Measurements from ENCODE around the gene SLC23A2.

SLC23A2 gene

DNA sequence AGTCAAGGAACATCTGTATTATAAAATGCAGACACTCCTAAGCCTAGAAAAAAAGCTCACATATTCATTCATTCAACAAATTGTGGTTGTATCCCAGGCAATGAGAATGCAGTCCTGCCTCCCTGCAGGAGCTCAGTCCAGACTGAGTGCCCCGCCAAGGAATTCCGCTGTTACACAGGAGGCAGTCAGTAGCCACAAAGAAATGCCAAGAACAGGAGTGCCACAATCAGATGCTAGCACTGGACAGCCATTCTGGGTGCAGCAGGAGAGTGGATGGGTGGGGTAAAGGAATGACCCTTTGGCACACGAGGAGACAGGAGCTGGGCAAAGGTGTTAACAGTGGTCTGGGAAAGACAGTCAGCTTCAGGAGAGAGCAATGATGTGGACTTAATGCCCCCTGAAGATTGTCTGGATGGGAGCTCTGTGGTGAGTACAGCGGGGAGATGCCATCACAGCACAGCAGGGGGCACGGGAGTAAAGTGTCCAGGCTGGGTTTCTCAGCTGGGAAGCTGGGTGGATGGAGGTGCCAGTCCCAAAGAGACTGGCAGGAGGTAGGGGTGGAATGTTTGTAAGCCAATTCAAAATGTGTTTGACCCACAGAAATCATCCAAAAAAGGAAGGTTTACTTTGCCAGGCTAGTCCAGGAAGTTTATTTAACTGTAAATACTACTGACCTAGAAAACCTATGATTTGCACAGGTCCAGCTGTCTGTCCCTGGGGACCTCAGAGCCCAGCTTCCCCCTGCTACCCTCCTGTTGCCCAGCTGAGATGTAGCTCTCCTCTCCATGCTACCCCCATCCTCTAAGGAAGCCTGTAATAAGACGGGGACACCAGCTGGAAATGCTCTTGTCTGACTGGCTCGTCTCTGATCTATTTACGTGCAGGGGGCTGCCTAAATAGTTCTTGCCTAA is 84.1 kb downstream of the SLC23A2 start (continued):
- TF ChIP-seq ZNF23 (tag by site-specific recombination; IDR thresholded peaks at IDR 0.05; ENCODE audit: borderline replicate concordance), result no peak

DNA sequence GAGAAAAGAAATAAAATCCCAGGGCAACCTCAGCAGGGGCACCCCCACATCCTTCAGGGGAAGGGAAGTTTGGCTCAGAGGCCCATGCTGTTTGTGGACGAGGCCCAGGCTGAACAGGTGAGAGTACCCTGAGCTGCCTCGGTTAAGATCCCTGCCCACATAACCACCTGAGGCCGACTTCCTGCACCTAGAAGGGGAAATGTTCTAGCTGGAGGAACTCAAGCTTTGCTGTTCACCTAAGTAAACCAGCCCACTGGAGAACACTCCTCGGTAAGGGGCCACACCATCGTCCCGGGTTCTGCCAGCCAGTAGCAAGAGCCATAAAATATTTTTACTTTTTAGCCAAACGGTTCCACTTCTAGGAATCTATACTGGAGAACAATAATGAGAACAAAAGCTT is 88.2 kb downstream of the SLC23A2 start:
- ChIA-PET CTCF (interaction anchor here (0.6 kb wide), 2 partner anchors 11 to 32 kb away, joined by 3 to 7 read pairs; no protein-coding TSS in a partner anchor), POLR2A (no interaction called here)
- Histone ChIP-seq H3K36me3 (ENCODE audit: control insufficient read depth in 2 of 2, insufficient read depth in 1 of 2, low read length in 2 of 2) (peaks cover 0 to 17% of the 10 kb centered on the region in 2 experiments; a peak in 2 of 3 replicates), H3K4me1 (ENCODE audit: control insufficient read depth, insufficient read depth, low read length) (peaks cover 13% of the 10 kb centered on the region), H3K9me3 (ENCODE audit: control insufficient read depth, insufficient read depth, low read depth, low read length) (no peaks in the 10 kb centered on the region; the same call in 1 of the 2 replicates), H3K27ac (ENCODE audit: extremely low read depth, low read depth, low read length) (no peak overlapping the region), H3K4me3 (ENCODE audit: low read depth, low read length) (no peak overlapping the region)
- no peak for TF ChIP-seq GLI4 (tag by site-specific recombination; IDR thresholded peaks at IDR 0.05)
- TF ChIP-seq, protein P1, sequence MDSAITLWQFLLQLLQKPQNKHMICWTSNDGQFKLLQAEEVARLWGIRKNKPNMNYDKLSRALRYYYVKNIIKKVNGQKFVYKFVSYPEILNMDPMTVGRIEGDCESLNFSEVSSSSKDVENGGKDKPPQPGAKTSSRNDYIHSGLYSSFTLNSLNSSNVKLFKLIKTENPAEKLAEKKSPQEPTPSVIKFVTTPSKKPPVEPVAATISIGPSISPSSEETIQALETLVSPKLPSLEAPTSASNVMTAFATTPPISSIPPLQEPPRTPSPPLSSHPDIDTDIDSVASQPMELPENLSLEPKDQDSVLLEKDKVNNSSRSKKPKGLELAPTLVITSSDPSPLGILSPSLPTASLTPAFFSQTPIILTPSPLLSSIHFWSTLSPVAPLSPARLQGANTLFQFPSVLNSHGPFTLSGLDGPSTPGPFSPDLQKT (IDR thresholded peaks at IDR 0.05; ENCODE audit: borderline replicate concordance, low read depth, low read length), result no peak
- TF ChIP-seq, protein P2, sequence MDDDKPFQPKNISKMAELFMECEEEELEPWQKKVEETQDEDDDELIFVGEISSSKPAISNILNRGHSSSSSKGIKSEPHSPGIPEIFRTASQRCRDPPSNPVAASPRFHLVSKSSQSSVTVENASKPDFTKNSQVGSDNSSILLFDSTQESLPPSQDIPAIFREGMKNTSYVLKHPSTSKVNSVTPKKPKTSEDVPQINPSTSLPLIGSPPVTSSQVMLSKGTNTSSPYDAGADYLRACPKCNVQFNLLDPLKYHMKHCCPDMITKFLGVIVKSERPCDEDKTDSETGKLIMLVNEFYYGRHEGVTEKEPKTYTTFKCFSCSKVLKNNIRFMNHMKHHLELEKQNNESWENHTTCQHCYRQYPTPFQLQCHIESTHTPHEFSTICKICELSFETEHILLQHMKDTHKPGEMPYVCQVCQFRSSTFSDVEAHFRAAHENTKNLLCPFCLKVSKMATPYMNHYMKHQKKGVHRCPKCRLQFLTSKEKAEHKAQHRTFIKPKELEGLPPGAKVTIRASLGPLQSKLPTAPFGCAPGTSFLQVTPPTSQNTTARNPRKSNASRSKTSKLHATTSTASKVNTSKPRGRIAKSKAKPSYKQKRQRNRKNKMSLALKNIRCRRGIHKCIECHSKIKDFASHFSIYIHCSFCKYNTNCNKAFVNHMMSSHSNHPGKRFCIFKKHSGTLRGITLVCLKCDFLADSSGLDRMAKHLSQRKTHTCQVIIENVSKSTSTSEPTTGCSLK (tag by site-specific recombination; IDR thresholded peaks at IDR 0.05), result no peak
- TF ChIP-seq ZNF239 (tag by site-specific recombination; IDR thresholded peaks at IDR 0.05), result no peak
- TF ChIP-seq ZNF155 (tag by site-specific recombination; IDR thresholded peaks at IDR 0.05), result no peak
- TF ChIP-seq, protein P3, sequence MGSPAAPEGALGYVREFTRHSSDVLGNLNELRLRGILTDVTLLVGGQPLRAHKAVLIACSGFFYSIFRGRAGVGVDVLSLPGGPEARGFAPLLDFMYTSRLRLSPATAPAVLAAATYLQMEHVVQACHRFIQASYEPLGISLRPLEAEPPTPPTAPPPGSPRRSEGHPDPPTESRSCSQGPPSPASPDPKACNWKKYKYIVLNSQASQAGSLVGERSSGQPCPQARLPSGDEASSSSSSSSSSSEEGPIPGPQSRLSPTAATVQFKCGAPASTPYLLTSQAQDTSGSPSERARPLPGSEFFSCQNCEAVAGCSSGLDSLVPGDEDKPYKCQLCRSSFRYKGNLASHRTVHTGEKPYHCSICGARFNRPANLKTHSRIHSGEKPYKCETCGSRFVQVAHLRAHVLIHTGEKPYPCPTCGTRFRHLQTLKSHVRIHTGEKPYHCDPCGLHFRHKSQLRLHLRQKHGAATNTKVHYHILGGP (tag by site-specific recombination; IDR thresholded peaks at IDR 0.05), result no peak
- no peak for TF ChIP-seq ZNF140 (tag by site-specific recombination; IDR thresholded peaks at IDR 0.05)

DNA sequence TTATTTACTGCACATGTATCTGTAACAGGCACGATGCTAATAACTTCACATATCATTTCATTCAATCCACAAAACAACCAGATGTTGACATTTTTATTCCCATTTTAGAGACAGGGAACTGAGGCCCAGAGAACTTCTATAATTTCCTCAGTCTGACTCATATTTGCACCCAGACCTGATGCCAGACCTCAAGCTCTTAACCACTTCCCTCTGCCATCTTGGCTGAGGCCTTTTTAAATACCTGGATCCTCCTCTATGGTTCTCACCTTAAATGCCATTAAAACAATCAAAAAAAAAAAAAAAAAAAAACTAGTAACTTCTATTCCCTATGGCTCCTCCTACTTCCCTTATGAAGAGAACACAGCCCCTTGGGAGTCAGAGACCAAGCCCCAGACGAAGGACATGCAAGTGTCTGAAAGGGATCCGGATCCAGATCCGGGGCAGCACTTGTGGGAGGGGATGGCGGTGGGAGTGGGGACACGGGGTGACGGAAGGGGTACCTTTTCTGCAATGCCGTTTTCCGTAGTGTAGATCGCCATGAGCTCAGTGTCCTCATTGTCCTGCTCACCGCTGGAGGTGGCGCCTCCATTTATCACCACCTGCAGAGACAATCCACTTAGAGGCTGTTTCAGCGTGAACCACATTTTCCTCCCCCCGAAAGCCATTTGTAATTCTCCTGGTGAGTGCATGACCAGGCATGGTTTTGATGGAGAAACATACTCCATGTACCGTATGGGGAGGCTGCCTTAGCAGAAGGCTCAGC is 88.7 kb downstream of the SLC23A2 start:
- no peak for TF ChIP-seq BCL11B (tag by site-specific recombination; IDR thresholded peaks at IDR 0.05; ENCODE audit: low read depth)
- no peak for TF ChIP-seq ZNF530 (tag by site-specific recombination; IDR thresholded peaks at IDR 0.05; ENCODE audit: low read depth)
- TF ChIP-seq, protein P4, sequence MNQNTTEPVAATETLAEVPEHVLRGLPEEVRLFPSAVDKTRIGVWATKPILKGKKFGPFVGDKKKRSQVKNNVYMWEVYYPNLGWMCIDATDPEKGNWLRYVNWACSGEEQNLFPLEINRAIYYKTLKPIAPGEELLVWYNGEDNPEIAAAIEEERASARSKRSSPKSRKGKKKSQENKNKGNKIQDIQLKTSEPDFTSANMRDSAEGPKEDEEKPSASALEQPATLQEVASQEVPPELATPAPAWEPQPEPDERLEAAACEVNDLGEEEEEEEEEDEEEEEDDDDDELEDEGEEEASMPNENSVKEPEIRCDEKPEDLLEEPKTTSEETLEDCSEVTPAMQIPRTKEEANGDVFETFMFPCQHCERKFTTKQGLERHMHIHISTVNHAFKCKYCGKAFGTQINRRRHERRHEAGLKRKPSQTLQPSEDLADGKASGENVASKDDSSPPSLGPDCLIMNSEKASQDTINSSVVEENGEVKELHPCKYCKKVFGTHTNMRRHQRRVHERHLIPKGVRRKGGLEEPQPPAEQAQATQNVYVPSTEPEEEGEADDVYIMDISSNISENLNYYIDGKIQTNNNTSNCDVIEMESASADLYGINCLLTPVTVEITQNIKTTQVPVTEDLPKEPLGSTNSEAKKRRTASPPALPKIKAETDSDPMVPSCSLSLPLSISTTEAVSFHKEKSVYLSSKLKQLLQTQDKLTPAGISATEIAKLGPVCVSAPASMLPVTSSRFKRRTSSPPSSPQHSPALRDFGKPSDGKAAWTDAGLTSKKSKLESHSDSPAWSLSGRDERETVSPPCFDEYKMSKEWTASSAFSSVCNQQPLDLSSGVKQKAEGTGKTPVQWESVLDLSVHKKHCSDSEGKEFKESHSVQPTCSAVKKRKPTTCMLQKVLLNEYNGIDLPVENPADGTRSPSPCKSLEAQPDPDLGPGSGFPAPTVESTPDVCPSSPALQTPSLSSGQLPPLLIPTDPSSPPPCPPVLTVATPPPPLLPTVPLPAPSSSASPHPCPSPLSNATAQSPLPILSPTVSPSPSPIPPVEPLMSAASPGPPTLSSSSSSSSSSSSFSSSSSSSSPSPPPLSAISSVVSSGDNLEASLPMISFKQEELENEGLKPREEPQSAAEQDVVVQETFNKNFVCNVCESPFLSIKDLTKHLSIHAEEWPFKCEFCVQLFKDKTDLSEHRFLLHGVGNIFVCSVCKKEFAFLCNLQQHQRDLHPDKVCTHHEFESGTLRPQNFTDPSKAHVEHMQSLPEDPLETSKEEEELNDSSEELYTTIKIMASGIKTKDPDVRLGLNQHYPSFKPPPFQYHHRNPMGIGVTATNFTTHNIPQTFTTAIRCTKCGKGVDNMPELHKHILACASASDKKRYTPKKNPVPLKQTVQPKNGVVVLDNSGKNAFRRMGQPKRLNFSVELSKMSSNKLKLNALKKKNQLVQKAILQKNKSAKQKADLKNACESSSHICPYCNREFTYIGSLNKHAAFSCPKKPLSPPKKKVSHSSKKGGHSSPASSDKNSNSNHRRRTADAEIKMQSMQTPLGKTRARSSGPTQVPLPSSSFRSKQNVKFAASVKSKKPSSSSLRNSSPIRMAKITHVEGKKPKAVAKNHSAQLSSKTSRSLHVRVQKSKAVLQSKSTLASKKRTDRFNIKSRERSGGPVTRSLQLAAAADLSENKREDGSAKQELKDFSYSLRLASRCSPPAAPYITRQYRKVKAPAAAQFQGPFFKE (tag by site-specific recombination; IDR thresholded peaks at IDR 0.05; ENCODE audit: borderline replicate concordance), result no peak
- TF ChIP-seq ZNF558 (tag by site-specific recombination; IDR thresholded peaks at IDR 0.05), result no peak
- no peak for TF ChIP-seq GLIS1 (tag by site-specific recombination; IDR thresholded peaks at IDR 0.05)
- no peak for TF ChIP-seq ZNF157 (tag by site-specific recombination; IDR thresholded peaks at IDR 0.05)
- TF ChIP-seq ZNF585B (tag by site-specific recombination; IDR thresholded peaks at IDR 0.05), result no peak
- Histone ChIP-seq H3K27ac (ENCODE audit: extremely low read depth, low read depth, low read length) (no peak overlapping the region), H3K4me1 (ENCODE audit: control insufficient read depth, insufficient read depth, low read length) (peaks cover 10% of the 10 kb centered on the region), H3K9me3 (ENCODE audit: control insufficient read depth, insufficient read depth, low read depth, low read length) (no peaks in the 10 kb centered on the region; the same call in 1 of the 2 replicates), H3K36me3 (ENCODE audit: control insufficient read depth in 2 of 2, insufficient read depth in 1 of 2, low read length in 2 of 2) (peaks cover 0 to 17% of the 10 kb centered on the region in 2 experiments; a peak in 2 of 3 replicates), H3K4me3 (ENCODE audit: low read depth, low read length) (no peak overlapping the region)
- CTCF ChIA-PET, result no interaction called here
- POLR2A ChIA-PET, result no interaction called here

Data from HEK293 (cell line).